PFSK-1 (cell line): ENCODE measurements around the gene CREB3L2.

Source experiments
- FOXP2 ChIP-seq: optimal IDR thresholded peaks from 2 replicates; pipeline ENCODE3; 2011; ENCODE audit warnings: borderline replicate concordance, control low read depth, inconsistent platforms; ENCODE audit not compliant: insufficient read depth; ENCODE audit errors: extremely low read length, extremely low read depth
- POLR2AphosphoS5 ChIP-seq: IDR thresholded peaks from 2 replicates; pipeline ENCODE4 v1.6.1; 2012; ENCODE audit warnings: low read depth, mild to moderate bottlenecking, control low read depth, low read length, moderate library complexity
- REST ChIP-seq, 2 experiments: IDR thresholded peaks; 2 replicates each; pipeline versions ENCODE4 v1.6.1 to v1.8.0; 2011 to 2012; ENCODE audit warnings: low read depth in 2 of 2, low read length in 2 of 2, control low read depth in 1 of 2, inconsistent platforms in 1 of 2, mild to moderate bottlenecking in 1 of 2, moderate library complexity in 1 of 2; ENCODE audit not compliant: insufficient read depth in 1 of 2
- SIN3A ChIP-seq: IDR thresholded peaks from 2 replicates; pipeline ENCODE4 v1.6.1; 2012; ENCODE audit warnings: mild to moderate bottlenecking, low read length, moderate library complexity, borderline replicate concordance; ENCODE audit not compliant: insufficient read depth
- TAF1 ChIP-seq: IDR thresholded peaks from 2 replicates; pipeline ENCODE4 v1.6.1; 2012; ENCODE audit warnings: low read length, control low read depth, borderline replicate concordance; ENCODE audit not compliant: insufficient read depth

CREB3L2 gene

GRCh38 chr7:137992104-137992549 is 9.8 kb downstream of the CREB3L2 start:
- TF ChIP-seq POLR2AphosphoS5 = no peak
- no peak for TF ChIP-seq FOXP2
- no peak for TF ChIP-seq REST (IDR thresholded peaks at IDR 0.05; ENCODE audit: insufficient read depth in 1 of 2, low read depth in 2 of 2, low read length in 2 of 2)
- TF ChIP-seq TAF1 = no peak
- no peak for TF ChIP-seq SIN3A

- no peak for TF ChIP-seq SIN3A
- no peak for TF ChIP-seq TAF1
- no peak for TF ChIP-seq FOXP2
- no peak for TF ChIP-seq REST (IDR thresholded peaks at IDR 0.05; ENCODE audit: insufficient read depth in 1 of 2, low read depth in 2 of 2, low read length in 2 of 2)
- TF ChIP-seq POLR2AphosphoS5 = no peak
These were observed 11.5 kb downstream of the CREB3L2 start for GRCh38 chr7:137990251-137990941.

- TF ChIP-seq TAF1 (no peak), FOXP2 (no peak), SIN3A (no peak), POLR2AphosphoS5 (no peak), REST (IDR thresholded peaks at IDR 0.05; ENCODE audit: insufficient read depth in 1 of 2, low read depth in 2 of 2, low read length in 2 of 2) (no peak)
These were observed 12.3 kb downstream of the CREB3L2 start for GRCh38 chr7:137989590-137989989.

- TF ChIP-seq REST (IDR thresholded peaks at IDR 0.05; ENCODE audit: insufficient read depth in 1 of 2, low read depth in 2 of 2, low read length in 2 of 2) (no peak), POLR2AphosphoS5 (no peak), TAF1 (no peak), FOXP2 (no peak), SIN3A (no peak)
These were observed 12.8 kb downstream of the CREB3L2 start for GRCh38 chr7:137989094-137989493.

GRCh38 chr7:137987968-137988367 is 13.9 kb downstream of the CREB3L2 start:
- TF ChIP-seq SIN3A = no peak
- TF ChIP-seq TAF1 = no peak
- no peak for TF ChIP-seq FOXP2
- TF ChIP-seq POLR2AphosphoS5 = no peak
- TF ChIP-seq REST (IDR thresholded peaks at IDR 0.05; ENCODE audit: insufficient read depth in 1 of 2, low read depth in 2 of 2, low read length in 2 of 2) = no peak
